WERI-Rb-1 (cell line): ENCODE results near the gene KRT10.

Experiments used
- DNase-seq: peaks from one replicate; pipeline ENCODE4 v3.0.0-alpha.2; 2020
- H3K27ac ChIP-seq: fragments of 250-450 bp; sonication (Bioruptor Pico); 2 replicates; pipeline ENCODE4 v1.5.1; 2020; ENCODE audit warnings: mild to moderate bottlenecking, moderate library complexity
- H3K27me3 ChIP-seq: fragments of 250-450 bp; sonication (Bioruptor Pico); 2 replicates; pipeline ENCODE4 v1.5.1; 2021; ENCODE audit warnings: mild to moderate bottlenecking, low read depth, moderate library complexity; ENCODE audit not compliant: insufficient read depth, severe bottlenecking
- H3K36me3 ChIP-seq: fragments of 250-450 bp; sonication (Bioruptor Pico); 2 replicates; pipeline ENCODE4 v1.5.1; 2020; ENCODE audit warnings: mild to moderate bottlenecking, moderate library complexity
- H3K4me3 ChIP-seq: 2 replicates; pipeline ENCODE4 v1.5.1; 2011; ENCODE audit warnings: low read depth, mild to moderate bottlenecking, control low read depth, low read length
- H3K9me3 ChIP-seq: fragments of 250-450 bp; sonication (Bioruptor Pico); 2 replicates; pipeline ENCODE4 v1.5.1; 2021; ENCODE audit warnings: mild to moderate bottlenecking, moderate library complexity; ENCODE audit not compliant: severe bottlenecking
- CTCF ChIP-seq: IDR thresholded peaks from 2 replicates; pipeline ENCODE4 v1.5.1; 2011; ENCODE audit warnings: low read depth, mild to moderate bottlenecking, control low read depth, inconsistent platforms, low read length

Gene KRT10

DNA sequence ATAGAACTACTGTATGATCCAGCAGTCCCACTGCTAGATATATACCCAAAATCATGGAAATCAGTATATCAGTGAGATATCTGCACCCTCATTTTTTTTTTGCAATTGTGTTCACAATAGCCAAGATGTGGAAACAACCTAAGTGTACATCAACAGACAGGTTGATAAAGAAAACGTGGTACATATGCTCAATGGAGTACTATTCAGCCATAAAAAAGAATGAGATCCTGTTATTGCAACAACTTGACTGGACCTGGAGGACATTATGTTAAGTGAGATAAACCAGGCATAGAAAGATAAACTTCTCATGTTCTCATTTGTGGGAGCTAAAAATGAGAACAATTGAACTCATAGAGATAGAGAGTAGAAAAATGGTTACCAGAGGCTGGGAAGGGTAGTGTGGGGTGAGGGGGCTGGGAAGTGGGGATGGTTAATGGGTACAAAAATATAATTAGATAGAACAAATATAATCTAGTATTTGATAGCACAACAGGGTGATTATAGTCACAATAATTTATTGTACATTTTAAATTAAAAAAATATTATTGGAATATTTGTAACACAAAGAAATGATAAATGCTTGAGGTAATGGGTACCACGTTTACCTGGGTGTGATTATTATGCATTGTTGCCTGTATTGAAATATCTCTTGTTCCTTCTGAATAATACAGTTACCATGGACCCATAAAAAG lies 7.8 kb upstream of the KRT10 start:
- H3K27me3 ChIP-seq, result peaks cover 38% of the 10 kb centered on the region
- H3K36me3 ChIP-seq, result no peaks in the 10 kb centered on the region
- no peak overlapping the region for H3K27ac ChIP-seq
- peaks cover 3% of the 10 kb centered on the region for H3K9me3 ChIP-seq
- DNase-seq, result no peak
- no peak overlapping the region for H3K4me3 ChIP-seq
- no peak for TF ChIP-seq CTCF

- no peak for TF ChIP-seq CTCF
- Histone ChIP-seq H3K36me3 (no peaks in the 10 kb centered on the region), H3K27ac (no peak overlapping the region), H3K27me3 (peaks cover 52% of the 10 kb centered on the region), H3K9me3 (peaks cover 3% of the 10 kb centered on the region), H3K4me3 (no peak overlapping the region)
- DNase-seq, result no peak
Measured at GRCh38 chr17:40828454-40829044, 6.1 kb upstream of the KRT10 start.

DNA sequence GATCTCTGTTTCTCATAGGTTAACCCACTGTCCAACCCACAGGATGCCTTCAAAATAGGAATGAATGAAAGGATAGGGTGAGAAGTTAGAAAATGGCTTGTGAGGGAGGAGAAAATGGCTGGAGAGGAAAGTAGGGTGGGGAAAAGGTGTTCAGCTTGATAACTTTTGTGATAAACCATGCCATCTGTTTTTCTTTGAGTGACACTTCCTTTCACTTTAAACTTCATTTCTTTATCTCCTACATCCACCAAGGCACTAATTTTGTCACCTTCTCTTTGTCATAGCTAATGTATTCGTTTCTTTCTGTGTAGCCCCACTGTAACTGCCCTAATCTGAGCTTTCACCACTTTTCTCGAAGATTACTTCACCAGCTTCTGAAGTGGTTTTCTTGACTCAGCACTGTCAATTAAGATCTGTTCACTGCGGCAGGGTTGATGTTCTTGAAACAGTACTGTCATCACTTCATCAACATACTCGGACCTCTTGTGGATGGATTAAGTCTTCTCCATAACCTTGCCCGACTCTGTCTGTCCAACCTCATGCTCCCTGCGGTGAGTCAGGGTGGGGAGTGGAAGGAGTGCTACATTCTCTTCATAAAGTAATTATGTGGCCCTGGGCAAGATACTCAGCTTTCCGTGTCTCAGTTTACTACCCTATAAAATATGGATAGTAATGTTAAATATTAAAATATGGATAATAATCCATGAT lies 5.5 kb upstream of the KRT10 start:
- no peak for DNase-seq
- TF ChIP-seq CTCF, result no peak
- Histone ChIP-seq H3K27ac (no peak overlapping the region), H3K4me3 (no peak overlapping the region), H3K36me3 (no peaks in the 10 kb centered on the region), H3K9me3 (peaks cover 3% of the 10 kb centered on the region), H3K27me3 (peaks cover 52% of the 10 kb centered on the region)

GRCh38 chr17:40825599-40825998 lies 3.2 kb upstream of the KRT10 start:
- no peak for DNase-seq

More at GRCh38 chr17:40825599-40825998, 3.2 kb upstream of the KRT10 start:
- Histone ChIP-seq H3K27ac (no peak overlapping the region), H3K9me3 (peaks cover 3% of the 10 kb centered on the region), H3K27me3 (peaks cover 61% of the 10 kb centered on the region), H3K4me3 (no peak overlapping the region), H3K36me3 (no peaks in the 10 kb centered on the region)
- no peak for TF ChIP-seq CTCF
